GM21515 (cell line): ENCODE data around the gene MORN1.

ENCODE experiments used
- ATAC-seq: cut with Tn5 transposase; IDR thresholded peaks from one replicate; pipeline ENCODE4 v1.9.1; 2021; ENCODE audit not compliant: unreplicated experiment

The MORN1 gene

GRCh38 chr1:2353551-2354438 lies 37.6 kb downstream of the MORN1 start:
- ATAC-seq, result no peak

- no peak for ATAC-seq
Observed at GRCh38 chr1:2352897-2353550, 38.3 kb downstream of the MORN1 start.

- no peak for ATAC-seq
Observed at GRCh38 chr1:2352341-2352896, 38.9 kb downstream of the MORN1 start.

GRCh38 chr1:2351723-2352122 lies 39.6 kb downstream of the MORN1 start:
- ATAC-seq, result no peak

GRCh38 chr1:2350911-2351655 lies 40.3 kb downstream of the MORN1 start:
- no peak for ATAC-seq

- ATAC-seq, result no peak
Observed at GRCh38 chr1:2350501-2350900, 40.9 kb downstream of the MORN1 start.

GRCh38 chr1:2349806-2350205 lies 41.5 kb downstream of the MORN1 start:
- ATAC-seq, result no peak

GRCh38 chr1:2348346-2349325 lies 42.7 kb downstream of the MORN1 start:
- ATAC-seq, result no peak

- ATAC-seq, result no peak
Observed at GRCh38 chr1:2347896-2348295, 43.5 kb downstream of the MORN1 start.

GRCh38 chr1:2347409-2347785 lies 44.0 kb downstream of the MORN1 start:
- ATAC-seq, result no peak

GRCh38 chr1:2346691-2347408 lies 44.5 kb downstream of the MORN1 start:
- ATAC-seq, result no peak

GRCh38 chr1:2345297-2346075 lies 45.9 kb downstream of the MORN1 start:
- no peak for ATAC-seq

GRCh38 chr1:2344744-2345296 lies 46.5 kb downstream of the MORN1 start:
- no peak for ATAC-seq

- ATAC-seq, result no peak
Observed at GRCh38 chr1:2344121-2344681, 47.2 kb downstream of the MORN1 start.

GRCh38 chr1:2343023-2343935 lies 48.1 kb downstream of the MORN1 start:
- ATAC-seq, result no peak

- ATAC-seq, result no peak
Observed at GRCh38 chr1:2342384-2343022, 48.9 kb downstream of the MORN1 start.
